ENCODE results near the gene EHD4. TPM values are rescaled to one million over a fixed set of nuclear protein-coding genes. Genes with fewer than 3 reads are reported as not detected.

The EHD4 gene
- total and polyA plus RNA-seq, 2 donors (not counting 3 experiments of a cell fraction or from before 2014, with no cell fraction given), result 96.7 to 128 TPM

DNA sequence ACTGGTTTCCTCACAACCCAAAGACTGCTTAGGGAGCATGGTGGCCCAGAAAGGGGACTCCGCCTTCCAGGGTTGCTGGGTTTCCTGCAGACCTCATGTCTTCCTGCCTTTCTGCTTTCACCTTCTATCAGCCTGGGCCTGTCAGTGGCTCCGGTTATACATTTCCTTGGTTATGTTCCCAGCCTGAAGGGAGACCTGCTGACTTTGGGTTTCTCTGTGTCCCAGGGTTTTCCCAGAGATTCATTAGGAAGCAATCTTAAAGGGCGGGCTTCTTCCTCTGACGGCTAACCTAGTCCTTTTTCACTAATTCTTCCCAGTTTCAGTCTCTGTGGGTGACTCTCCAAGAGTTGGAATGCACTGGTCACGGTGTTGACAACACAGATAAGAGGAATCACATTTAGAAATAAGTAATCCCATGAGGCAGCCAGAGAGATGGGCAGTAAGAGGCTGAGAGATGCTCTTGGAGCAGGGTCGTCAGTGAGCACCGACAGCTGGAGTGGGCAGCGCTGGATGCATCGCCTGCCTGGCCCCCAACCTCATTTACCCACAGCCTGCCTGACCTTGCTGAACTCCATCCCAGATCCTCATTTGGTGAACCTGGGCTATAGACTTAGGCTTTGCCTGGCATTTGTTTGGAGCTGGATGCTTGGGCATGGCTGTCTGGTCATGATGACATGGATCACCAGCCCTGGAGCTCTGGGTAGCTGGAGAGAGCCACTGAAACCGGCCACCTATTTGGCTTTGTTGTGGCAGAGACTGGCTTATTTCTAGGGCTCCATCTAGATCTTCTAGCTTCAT is 10.0 kb upstream of the EHD4 start:
- H3K9me3 ChIP-seq (replicated peaks; ENCODE audit: control insufficient read depth, insufficient read depth, low read length), result no peaks in the 10 kb centered on the region
- intact Hi-C loops (cut with micrococcal nuclease), result no loop called here
- dilution Hi-C loops (cut with MboI; ENCODE audit: extremely low pct_ligation_motif_present, low sequenced_read_pairs), result no loop called here
- no peaks in the 10 kb centered on the region for H3K36me3 ChIP-seq (ENCODE audit: control insufficient read depth in 2 of 2, extremely low read depth in 1 of 2, insufficient read depth in 2 of 2, low read length in 2 of 2)
- H3K27ac ChIP-seq (ENCODE audit: insufficient read depth, low read depth, low read length), result no peak overlapping the region
- H3K9me1 ChIP-seq (replicated peaks; ENCODE audit: control insufficient read depth, extremely low read depth, insufficient read depth, low read length), result no peaks in the 10 kb centered on the region
- no peaks in the 10 kb centered on the region for H4K20me1 ChIP-seq (replicated peaks; ENCODE audit: control insufficient read depth, extremely low read depth, insufficient read depth, low read length)
- ChIA-PET POLR2A (no interaction called here), CTCF (interaction anchor here (1.1 to 1.6 kb wide), 2 partner anchors 10 to 75 kb away, joined by 3 to 6 read pairs; partner anchors contain the start of gene EHD4)
- no peak overlapping the region for H2AFZ ChIP-seq (ENCODE audit: low read depth, low read length)
- H3K4me1 ChIP-seq (ENCODE audit: control insufficient read depth, extremely low read depth, insufficient read depth, low read length), result no peaks in the 10 kb centered on the region
- H3K4me3 ChIP-seq (replicated peaks in 1 of 3; ENCODE audit: insufficient read depth in 1 of 3, low read depth in 1 of 3, low read length in 3 of 3), result no peak overlapping the region
- DNase-seq (ENCODE audit: low read depth, low spot score) (no peak), FAIRE-seq (no peak)
- no peak overlapping the region for H3K4me2 ChIP-seq (ENCODE audit: insufficient read depth, low read length)
- TF ChIP-seq POLR2A (IDR thresholded peaks at IDR 0.05; ENCODE audit: low read depth, low read length), result no peak
- TF ChIP-seq EZH2 (IDR thresholded peaks at IDR 0.05; ENCODE audit: borderline replicate concordance, low read depth, low read length, severe bottlenecking), result no peak
- TF ChIP-seq GATA2 (IDR thresholded peaks at IDR 0.05; ENCODE audit: insufficient read depth, insufficient read length, low read depth, low read length), result no peak
- BruUV-seq (replicated peaks), result no TSS peak
- H3K9ac ChIP-seq (replicated peaks; ENCODE audit: extremely low read depth, insufficient read depth, low read length), result no peak overlapping the region
- H3K27me3 ChIP-seq (ENCODE audit: control insufficient read depth in 2 of 2, insufficient read depth in 2 of 2, low read length in 2 of 2), result no peaks in the 10 kb centered on the region
- no peaks in the 10 kb centered on the region for H3K79me2 ChIP-seq (ENCODE audit: control insufficient read depth, insufficient read depth, low read length)

DNA sequence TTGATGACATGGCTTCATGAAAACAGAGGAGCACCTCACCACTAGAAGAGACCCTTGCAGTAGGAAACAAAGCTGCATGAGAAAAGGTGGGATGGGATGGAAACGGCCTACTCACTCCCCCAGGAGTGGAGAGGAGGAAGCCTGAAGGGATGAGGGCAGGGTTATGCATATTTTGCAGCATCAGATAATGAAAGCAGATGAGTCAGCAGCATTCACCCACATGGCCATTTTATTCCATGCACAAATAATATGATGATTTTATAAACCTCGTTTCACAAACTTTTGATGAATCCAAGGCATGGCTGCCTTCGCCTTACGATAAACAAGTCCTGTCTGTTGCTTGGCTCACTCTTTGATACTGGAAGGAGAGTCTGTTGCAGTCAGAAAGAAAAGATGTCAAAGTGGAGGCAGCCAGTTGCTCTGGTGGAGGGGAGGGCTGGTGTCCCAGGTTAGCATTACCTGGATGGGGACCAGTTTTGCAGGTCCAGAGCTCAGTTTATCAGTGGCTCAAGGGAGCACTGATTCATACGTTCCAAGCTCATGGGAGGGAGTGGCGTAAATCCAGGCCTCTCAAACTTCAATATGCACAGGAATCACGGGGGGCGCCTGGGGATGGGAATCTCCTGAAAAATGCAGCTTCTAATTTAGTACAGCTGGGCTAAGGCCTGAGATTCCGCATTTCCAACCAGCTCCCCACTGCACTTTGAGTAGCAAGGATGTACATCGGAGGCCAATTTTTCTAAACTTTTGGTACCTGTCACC is 9.2 kb upstream of the EHD4 start:
- FAIRE-seq, result no peak
- no peaks in the 10 kb centered on the region for H4K20me1 ChIP-seq (replicated peaks; ENCODE audit: control insufficient read depth, extremely low read depth, insufficient read depth, low read length)
- intact Hi-C loops (cut with micrococcal nuclease), result no loop called here
- TF ChIP-seq, protein P1, sequence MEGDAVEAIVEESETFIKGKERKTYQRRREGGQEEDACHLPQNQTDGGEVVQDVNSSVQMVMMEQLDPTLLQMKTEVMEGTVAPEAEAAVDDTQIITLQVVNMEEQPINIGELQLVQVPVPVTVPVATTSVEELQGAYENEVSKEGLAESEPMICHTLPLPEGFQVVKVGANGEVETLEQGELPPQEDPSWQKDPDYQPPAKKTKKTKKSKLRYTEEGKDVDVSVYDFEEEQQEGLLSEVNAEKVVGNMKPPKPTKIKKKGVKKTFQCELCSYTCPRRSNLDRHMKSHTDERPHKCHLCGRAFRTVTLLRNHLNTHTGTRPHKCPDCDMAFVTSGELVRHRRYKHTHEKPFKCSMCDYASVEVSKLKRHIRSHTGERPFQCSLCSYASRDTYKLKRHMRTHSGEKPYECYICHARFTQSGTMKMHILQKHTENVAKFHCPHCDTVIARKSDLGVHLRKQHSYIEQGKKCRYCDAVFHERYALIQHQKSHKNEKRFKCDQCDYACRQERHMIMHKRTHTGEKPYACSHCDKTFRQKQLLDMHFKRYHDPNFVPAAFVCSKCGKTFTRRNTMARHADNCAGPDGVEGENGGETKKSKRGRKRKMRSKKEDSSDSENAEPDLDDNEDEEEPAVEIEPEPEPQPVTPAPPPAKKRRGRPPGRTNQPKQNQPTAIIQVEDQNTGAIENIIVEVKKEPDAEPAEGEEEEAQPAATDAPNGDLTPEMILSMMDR (IDR thresholded peaks at IDR 0.05; ENCODE audit: extremely low read depth in 1 of 2, insufficient read depth in 1 of 2, low read depth in 1 of 2, low read length in 2 of 2), result no peak
- TF ChIP-seq POLR2A (IDR thresholded peaks at IDR 0.05; ENCODE audit: low read depth, low read length) (no peak), JUN (IDR thresholded peaks at IDR 0.05; ENCODE audit: borderline replicate concordance, insufficient read depth, insufficient read length, low read depth) (no peak), MYC (IDR thresholded peaks at IDR 0.05; ENCODE audit: low read depth, low read length) (no peak), GATA2 (IDR thresholded peaks at IDR 0.05; ENCODE audit: insufficient read depth, insufficient read length, low read depth, low read length) (no peak), POLR2AphosphoS5 (IDR thresholded peaks at IDR 0.05; ENCODE audit: insufficient read depth, low read depth, low read length) (no peak), EZH2 (IDR thresholded peaks at IDR 0.05; ENCODE audit: borderline replicate concordance, low read depth, low read length, severe bottlenecking) (no peak), FOS (IDR thresholded peaks at IDR 0.05; ENCODE audit: borderline replicate concordance, insufficient read depth, low read length) (no peak)
- TF ChIP-seq, protein P2, sequence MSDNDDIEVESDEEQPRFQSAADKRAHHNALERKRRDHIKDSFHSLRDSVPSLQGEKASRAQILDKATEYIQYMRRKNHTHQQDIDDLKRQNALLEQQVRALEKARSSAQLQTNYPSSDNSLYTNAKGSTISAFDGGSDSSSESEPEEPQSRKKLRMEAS (IDR thresholded peaks at IDR 0.05; ENCODE audit: insufficient read depth, insufficient read length), result no peak
- CTCF ChIA-PET, result interaction anchor here (1.2 to 1.9 kb wide), 4 partner anchors 8 to 76 kb away, joined by 3 to 13 read pairs (median 5); partner anchors contain the start of gene EHD4
- H3K4me1 ChIP-seq (ENCODE audit: control insufficient read depth, extremely low read depth, insufficient read depth, low read length), result no peaks in the 10 kb centered on the region
- POLR2A ChIA-PET, result no interaction called here
- peak overlapping the region; percentile 31 for H2AFZ ChIP-seq (ENCODE audit: low read depth, low read length)
- no peaks in the 10 kb centered on the region for H3K79me2 ChIP-seq (ENCODE audit: control insufficient read depth, insufficient read depth, low read length)
- DNase-seq (ENCODE audit: low read depth, low spot score), result no peak
- no peak overlapping the region for H3K27ac ChIP-seq (ENCODE audit: insufficient read depth, low read depth, low read length)
- H3K27me3 ChIP-seq (ENCODE audit: control insufficient read depth in 2 of 2, insufficient read depth in 2 of 2, low read length in 2 of 2), result no peaks in the 10 kb centered on the region
- H3K36me3 ChIP-seq (ENCODE audit: control insufficient read depth in 2 of 2, extremely low read depth in 1 of 2, insufficient read depth in 2 of 2, low read length in 2 of 2), result no peaks in the 10 kb centered on the region
- H3K9me1 ChIP-seq (replicated peaks; ENCODE audit: control insufficient read depth, extremely low read depth, insufficient read depth, low read length), result no peaks in the 10 kb centered on the region
- no peak overlapping the region for H3K9ac ChIP-seq (replicated peaks; ENCODE audit: extremely low read depth, insufficient read depth, low read length)
- H3K9me3 ChIP-seq (replicated peaks; ENCODE audit: control insufficient read depth, insufficient read depth, low read length), result no peaks in the 10 kb centered on the region
- no peak overlapping the region for H3K4me2 ChIP-seq (ENCODE audit: insufficient read depth, low read length)
- BruUV-seq (replicated peaks), result no TSS peak
- dilution Hi-C loops (cut with MboI; ENCODE audit: extremely low pct_ligation_motif_present, low sequenced_read_pairs), result no loop called here
- no peak overlapping the region for H3K4me3 ChIP-seq (replicated peaks in 1 of 3; ENCODE audit: insufficient read depth in 1 of 3, low read depth in 1 of 3, low read length in 3 of 3)
